GM12874 (cell line): ENCODE measurements around the gene CD302.

Experiments
- CTCF ChIP-seq: IDR thresholded peaks from 2 replicates; pipeline ENCODE4 v1.5.1; 2011; ENCODE audit warnings: low read depth, mild to moderate bottlenecking, control low read depth, low read length, moderate library complexity; ENCODE audit not compliant: insufficient read depth

CD302 gene

GRCh38 chr2:159774370-159774990 lies 23.5 kb downstream of the CD302 start:
- TF ChIP-seq CTCF = no peak

GRCh38 chr2:159773886-159774285 lies 24.1 kb downstream of the CD302 start:
- no peak for TF ChIP-seq CTCF

GRCh38 chr2:159773426-159773825 lies 24.6 kb downstream of the CD302 start:
- TF ChIP-seq CTCF = no peak

GRCh38 chr2:159769147-159769546 lies 28.9 kb downstream of the CD302 start:
- TF ChIP-seq CTCF = no peak

- TF ChIP-seq CTCF = no peak
Measured at GRCh38 chr2:159762075-159762474, 35.9 kb downstream of the CD302 start.

- no peak for TF ChIP-seq CTCF
Measured at GRCh38 chr2:159760326-159760725, 37.7 kb downstream of the CD302 start.

GRCh38 chr2:159759577-159759976 lies 38.4 kb downstream of the CD302 start:
- no peak for TF ChIP-seq CTCF
